Osteocyte (in vitro differentiated cells): ENCODE data around the gene PET100. TPM values are rescaled to one million over a fixed set of nuclear protein-coding genes. Genes with fewer than 3 reads are reported as not detected.
"Not testable (repeated sequence)": the region's sequence is repeated elsewhere in the genome, so short reads cannot be mapped to it uniquely, and the experiment has no call there.

Experiments
- DNase-seq: peaks from one replicate; pipeline ENCODE4 v3.0.0; 2021; ENCODE audit warnings: mixed read lengths; ENCODE audit not compliant: unreplicated experiment; ENCODE audit errors: extremely low spot score
- H3K27ac Mint-ChIP-seq: one replicate; pipeline ENCODE4 v1.8.0; 2021; ENCODE audit warnings: mild to moderate bottlenecking, mixed read lengths; ENCODE audit not compliant: unreplicated experiment
- H3K27me3 Mint-ChIP-seq: one replicate; pipeline ENCODE4 v1.8.0; 2021; ENCODE audit warnings: mixed read lengths; ENCODE audit not compliant: unreplicated experiment
- H3K36me3 Mint-ChIP-seq: one replicate; pipeline ENCODE4 v1.8.0; 2021; ENCODE audit warnings: mixed read lengths; ENCODE audit not compliant: unreplicated experiment
- H3K4me1 Mint-ChIP-seq: one replicate; pipeline ENCODE4 v1.8.0; 2021; ENCODE audit warnings: mixed read lengths; ENCODE audit not compliant: unreplicated experiment
- H3K4me3 Mint-ChIP-seq: one replicate; pipeline ENCODE4 v1.8.0; 2021; ENCODE audit warnings: mild to moderate bottlenecking, moderate library complexity, mixed read lengths; ENCODE audit not compliant: unreplicated experiment
- H3K9me3 Mint-ChIP-seq: one replicate; pipeline ENCODE4 v1.8.0; 2021; ENCODE audit warnings: mixed read lengths; ENCODE audit not compliant: unreplicated experiment
- CTCF ChIP-seq: fragments of 200-600 bp; sonication (generic); IDR thresholded peaks from 2 replicates; pipeline ENCODE4 v1.5.0; 2021; ENCODE audit warnings: antibody characterized with exemption, mild to moderate bottlenecking, moderate library complexity
- total RNA-seq: library from RNA; stranded (reverse); gene quantifications from 2 replicates; pipeline ENCODE4 v1.2.1, GENCODE V29; 2021

PET100 gene
- total RNA-seq, 1 donor from 2014 or later: 122 TPM

GRCh38 chr19:7639863-7640348 is 10.3 kb downstream of the PET100 start:
- Mint-ChIP-seq H3K9me3 (no peaks in the 10 kb centered on the region), H3K4me1 (no peaks in the 10 kb centered on the region), H3K36me3 (no peaks in the 10 kb centered on the region), H3K27me3 (peaks cover 14% of the 10 kb centered on the region), H3K27ac (no peak overlapping the region), H3K4me3 (no peak overlapping the region)
- DNase-seq: no peak
- TF ChIP-seq CTCF: no peak

GRCh38 chr19:7640803-7641202 is 11.2 kb downstream of the PET100 start:
- Mint-ChIP-seq H3K4me1 (no peaks in the 10 kb centered on the region), H3K36me3 (no peaks in the 10 kb centered on the region), H3K4me3 (no peak overlapping the region), H3K27me3 (peaks cover 10% of the 10 kb centered on the region), H3K27ac (no peak overlapping the region), H3K9me3 (no peaks in the 10 kb centered on the region)
- TF ChIP-seq CTCF: no peak
- no peak for DNase-seq

DNA sequence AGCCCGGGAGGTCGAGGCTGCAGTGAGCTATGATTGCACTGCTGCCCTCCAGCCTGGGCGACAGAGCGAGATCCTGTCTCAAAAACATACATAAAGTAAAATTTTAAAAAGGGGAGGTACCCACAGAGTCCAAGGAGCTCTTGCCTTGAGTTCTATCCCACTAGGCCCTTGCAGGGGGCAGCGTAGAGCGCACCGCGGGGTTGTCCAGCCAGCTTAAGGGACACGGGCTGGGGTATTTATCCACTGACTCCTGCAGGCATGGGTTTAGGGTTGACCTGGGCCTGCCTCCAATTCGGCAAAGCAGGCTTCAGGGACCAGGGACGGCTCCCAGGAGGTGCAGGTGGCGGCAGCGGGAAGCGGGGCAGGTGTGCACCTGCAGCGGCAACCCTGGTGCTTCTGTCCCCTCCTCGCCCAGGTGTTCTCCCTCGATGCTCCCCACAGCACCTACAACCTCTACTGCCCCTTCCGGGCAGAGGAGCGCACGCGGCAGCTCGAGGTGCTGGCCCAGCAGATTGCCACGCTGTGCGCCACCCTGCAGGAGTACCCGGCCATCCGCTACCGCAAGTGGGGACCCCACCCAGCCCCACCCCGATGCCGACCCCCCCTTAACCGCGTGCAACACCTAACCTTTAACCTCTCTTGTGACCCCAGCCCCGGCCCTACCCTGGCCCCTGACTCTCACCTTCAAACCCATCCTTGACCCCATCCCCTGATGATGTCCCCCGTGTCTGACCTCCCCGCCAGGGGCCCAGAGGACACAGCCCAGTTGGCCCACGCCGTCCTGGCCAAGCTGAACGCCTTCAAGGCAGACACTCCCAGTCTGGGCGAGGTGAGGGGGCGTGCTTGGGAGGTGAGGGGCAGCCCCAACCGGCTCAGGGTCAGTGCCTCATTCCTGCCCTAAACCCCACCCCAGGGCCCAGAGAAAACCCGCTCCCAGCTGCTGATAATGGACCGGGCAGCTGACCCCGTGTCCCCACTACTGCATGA is 12.0 kb downstream of the PET100 start:
- no peak for TF ChIP-seq CTCF
- Mint-ChIP-seq H3K27ac (no peak overlapping the region), H3K4me1 (no peaks in the 10 kb centered on the region), H3K27me3 (peaks cover 2% of the 10 kb centered on the region), H3K9me3 (no peaks in the 10 kb centered on the region), H3K36me3 (no peaks in the 10 kb centered on the region), H3K4me3 (no peak overlapping the region)
- DNase-seq: no peak

- Mint-ChIP-seq H3K9me3 (no peaks in the 10 kb centered on the region), H3K27ac (no peak overlapping the region), H3K4me3 (no peak overlapping the region), H3K4me1 (no peaks in the 10 kb centered on the region), H3K36me3 (no peaks in the 10 kb centered on the region), H3K27me3 (no peaks in the 10 kb centered on the region)
- TF ChIP-seq CTCF: no peak
- DNase-seq: no peak
These were observed 12.9 kb downstream of the PET100 start for GRCh38 chr19:7642295-7643030.

- no peak for DNase-seq
- Mint-ChIP-seq H3K4me3 (no peak overlapping the region), H3K4me1 (no peaks in the 10 kb centered on the region), H3K27ac (no peak overlapping the region), H3K9me3 (no peaks in the 10 kb centered on the region), H3K27me3 (no peaks in the 10 kb centered on the region), H3K36me3 (no peaks in the 10 kb centered on the region)
- TF ChIP-seq CTCF: no peak
These were observed 13.4 kb downstream of the PET100 start for GRCh38 chr19:7643031-7643415.

DNA sequence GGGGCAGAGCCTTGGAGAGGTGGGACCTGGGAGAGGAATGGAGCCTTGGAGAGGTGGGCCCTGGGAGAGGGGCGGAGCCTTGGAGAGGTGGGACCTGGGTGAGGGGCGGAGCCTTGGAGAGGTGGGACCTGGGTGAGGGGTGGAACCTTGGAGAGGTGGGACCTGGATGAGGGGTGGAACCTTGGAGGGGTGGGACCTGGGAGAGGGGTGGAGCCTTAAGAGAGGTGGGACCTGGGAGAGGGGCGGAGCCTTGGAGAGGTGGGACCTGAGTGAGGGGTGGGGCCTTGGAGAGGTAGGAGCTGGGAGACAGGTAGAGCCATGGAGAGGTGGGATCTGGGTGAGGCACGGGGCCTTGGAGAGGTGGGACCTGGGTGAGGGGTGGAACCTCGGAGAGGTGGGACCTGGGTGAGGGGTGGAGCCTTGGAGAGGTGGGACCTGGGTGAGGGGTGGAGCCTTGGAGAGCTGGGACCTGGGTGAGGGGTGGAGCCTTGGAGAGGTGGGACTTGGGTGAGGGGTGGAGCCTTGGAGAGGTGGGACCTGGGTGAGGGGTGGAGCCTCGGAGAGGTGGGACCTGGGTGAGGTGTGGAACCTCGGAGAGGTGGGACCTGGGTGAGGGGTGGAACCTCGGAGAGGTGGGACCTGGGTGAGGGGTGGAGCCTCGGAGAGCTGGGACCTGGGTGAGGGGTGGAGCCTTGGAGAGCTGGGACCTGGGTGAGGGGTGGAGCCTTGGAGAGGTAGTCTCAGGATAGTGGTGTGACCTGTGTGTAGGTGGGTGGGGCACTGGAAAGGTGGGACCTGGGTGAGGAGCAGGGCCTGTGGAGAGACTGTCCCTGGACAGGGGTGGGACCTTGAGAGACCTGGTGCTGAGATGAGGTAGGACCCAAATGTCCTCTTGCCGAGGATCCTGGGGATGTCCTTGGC is 14.3 kb downstream of the PET100 start:
- DNase-seq, H3K27ac Mint-ChIP-seq, H3K9me3 Mint-ChIP-seq, H3K27me3 Mint-ChIP-seq, H3K4me1 Mint-ChIP-seq, H3K4me3 Mint-ChIP-seq, H3K36me3 Mint-ChIP-seq: not testable (repeated sequence)
